ENCODE results near the gene LUZP2. TPM values are rescaled to one million over a fixed set of nuclear protein-coding genes. Genes with fewer than 3 reads are reported as not detected.

LUZP2 gene
- total and polyA plus RNA-seq, 4 donors, result 0.04 to 8.8 (median 0.09) TPM; not detected in 1

GRCh38 chr11:24932110-24933000, 435.5 kb downstream of the LUZP2 start:
- 71 to 78% methylated on average over 9 of the region's 9 CpGs for WGBS, 2 donors
- ATAC-seq (ENCODE audit: insufficient read depth, low FRiP score) (no peak), DNase-seq (peak in 2 of 3 donors; percentile 9 to 12)

GRCh38 chr11:24934733-24935439, 438.0 kb downstream of the LUZP2 start:
- Histone ChIP-seq H3K4me3 (no peak overlapping the region), H3K4me1 (ENCODE audit: control insufficient read depth in 5 of 5, insufficient read depth in 5 of 5, low read length in 5 of 5) (no peaks in the 10 kb centered on the region), H3K9ac (ENCODE audit: insufficient read depth in 1 of 2, low read length in 2 of 2) (no peak overlapping the region), H3K9me3 (ENCODE audit: control insufficient read depth in 4 of 4, insufficient read depth in 3 of 4, low read length in 3 of 4) (no peaks in the 10 kb centered on the region), H3K36me3 (ENCODE audit: control insufficient read depth in 4 of 4, insufficient read depth in 4 of 4, low read length in 4 of 4) (no peaks in the 10 kb centered on the region), H3K27ac (ENCODE audit: low read depth in 1 of 2, low read length in 1 of 2) (no peak overlapping the region), H3K27me3 (ENCODE audit: control insufficient read depth in 3 of 3, insufficient read depth in 3 of 3, low read length in 2 of 3) (no peaks in the 10 kb centered on the region)
- no peak for TF ChIP-seq CTCF (IDR thresholded peaks at IDR 0.05; ENCODE audit: control extremely low read depth, extremely low read depth)
- ATAC-seq (ENCODE audit: insufficient read depth, low FRiP score) (no peak), DNase-seq (peak in 2 of 3 donors; percentile 22 to 33)
- 55 to 69% methylated on average over 1 of the region's 1 CpG for WGBS, 2 donors

More at GRCh38 chr11:24932110-24933000, 435.5 kb downstream of the LUZP2 start:
- no peaks in the 10 kb centered on the region for H3K27me3 ChIP-seq (ENCODE audit: control insufficient read depth in 3 of 3, insufficient read depth in 3 of 3, low read length in 2 of 3)
- no peak overlapping the region for H3K4me3 ChIP-seq
- no peak overlapping the region for H3K27ac ChIP-seq (ENCODE audit: low read depth in 1 of 2, low read length in 1 of 2)
- H3K36me3 ChIP-seq (ENCODE audit: control insufficient read depth in 4 of 4, insufficient read depth in 4 of 4, low read length in 4 of 4), result no peaks in the 10 kb centered on the region
- H3K4me1 ChIP-seq (ENCODE audit: control insufficient read depth in 5 of 5, insufficient read depth in 5 of 5, low read length in 5 of 5), result no peaks in the 10 kb centered on the region
- no peak overlapping the region for H3K9ac ChIP-seq (ENCODE audit: insufficient read depth in 1 of 2, low read length in 2 of 2)
- TF ChIP-seq CTCF (IDR thresholded peaks at IDR 0.05; ENCODE audit: control extremely low read depth, extremely low read depth), result no peak
- H3K9me3 ChIP-seq (ENCODE audit: control insufficient read depth in 4 of 4, insufficient read depth in 3 of 4, low read length in 3 of 4), result no peaks in the 10 kb centered on the region

GRCh38 chr11:24944891-24945290, 448.0 kb downstream of the LUZP2 start:
- Histone ChIP-seq H3K4me3 (no peak overlapping the region), H3K4me1 (ENCODE audit: control insufficient read depth in 5 of 5, insufficient read depth in 5 of 5, low read length in 5 of 5) (no peaks in the 10 kb centered on the region), H3K9me3 (ENCODE audit: control insufficient read depth in 4 of 4, insufficient read depth in 3 of 4, low read length in 3 of 4) (no peaks in the 10 kb centered on the region), H3K27me3 (ENCODE audit: control insufficient read depth in 3 of 3, insufficient read depth in 3 of 3, low read length in 2 of 3) (no peaks in the 10 kb centered on the region), H3K9ac (ENCODE audit: insufficient read depth in 1 of 2, low read length in 2 of 2) (no peak overlapping the region), H3K27ac (ENCODE audit: low read depth in 1 of 2, low read length in 1 of 2) (no peak overlapping the region), H3K36me3 (ENCODE audit: control insufficient read depth in 4 of 4, insufficient read depth in 4 of 4, low read length in 4 of 4) (no peaks in the 10 kb centered on the region)
- WGBS, 2 donors, result 82% methylated on average over 3 of the region's 3 CpGs
- ATAC-seq (ENCODE audit: insufficient read depth, low FRiP score) (no peak), DNase-seq (no peak)
- no peak for TF ChIP-seq CTCF (IDR thresholded peaks at IDR 0.05; ENCODE audit: control extremely low read depth, extremely low read depth)
